HL-60/S4 treated with retinoic acid at 250 ng/mL for 4 days and 3 days (cell line): Measurements from ENCODE around the gene COQ2.
"Not testable (repeated sequence)": the region's sequence is repeated elsewhere in the genome, so short reads cannot be mapped to it uniquely, and the experiment has no call there.

ENCODE experiments used
- in situ Hi-C: fragments of 300-500 bp; cut with MboI; formaldehyde crosslinking; loops from 2 replicates; pipeline ENCODE4 v1.7.0; 2022; ENCODE audit warnings: low sequenced_read_pairs

COQ2 gene

GRCh38 chr4:83284193-83285054 is at the start of gene COQ2:
Gene COQ2, minus strand, starts transcription at chr4:83284798. Its CDS starts 34 bp downstream, at chr4:83284764.
- in situ Hi-C loops, result loop anchor here (25.0 kb wide), 1 partner anchor 422 kb away; no protein-coding TSS in a partner anchor

GRCh38 chr4:83331956-83332355 is 47.4 kb upstream of the COQ2 start:
- in situ Hi-C loops, result no loop called here

- in situ Hi-C loops, result no loop called here
These were observed 45.0 kb upstream of the COQ2 start for GRCh38 chr4:83329521-83330110.

GRCh38 chr4:83328521-83329187 is 44.1 kb upstream of the COQ2 start:
- in situ Hi-C loops, result no loop called here

GRCh38 chr4:83326546-83326945 is 41.9 kb upstream of the COQ2 start:
- in situ Hi-C loops, result no loop called here

- in situ Hi-C loops, result not testable (repeated sequence)
These were observed 40.7 kb upstream of the COQ2 start for GRCh38 chr4:83325306-83325705.

GRCh38 chr4:83323136-83323535 is 38.5 kb upstream of the COQ2 start:
- in situ Hi-C loops, result no loop called here

- in situ Hi-C loops, result no loop called here
These were observed 36.0 kb upstream of the COQ2 start for GRCh38 chr4:83320548-83320947.

- in situ Hi-C loops, result no loop called here
These were observed 34.1 kb upstream of the COQ2 start for GRCh38 chr4:83318666-83319065.

- in situ Hi-C loops, result no loop called here
These were observed 33.1 kb upstream of the COQ2 start for GRCh38 chr4:83317671-83318070.

GRCh38 chr4:83316459-83317165 is 32.0 kb upstream of the COQ2 start:
- in situ Hi-C loops, result no loop called here

- in situ Hi-C loops, result no loop called here
These were observed 30.8 kb upstream of the COQ2 start for GRCh38 chr4:83315341-83315870.

GRCh38 chr4:83308672-83309071 is 24.1 kb upstream of the COQ2 start:
- in situ Hi-C loops, result no loop called here

- in situ Hi-C loops, result no loop called here
These were observed 23.3 kb upstream of the COQ2 start for GRCh38 chr4:83307920-83308319.

GRCh38 chr4:83305187-83305586 is 20.6 kb upstream of the COQ2 start:
- in situ Hi-C loops, result no loop called here

GRCh38 chr4:83297548-83298260 is 13.1 kb upstream of the COQ2 start:
- in situ Hi-C loops, result loop anchor here (25.0 kb wide), 1 partner anchor 435 kb away; no protein-coding TSS in a partner anchor

GRCh38 chr4:83293305-83294046 is 8.9 kb upstream of the COQ2 start:
- in situ Hi-C loops, result loop anchor here (25.0 kb wide), 1 partner anchor 431 kb away; no protein-coding TSS in a partner anchor

GRCh38 chr4:83290059-83290774 is 5.6 kb upstream of the COQ2 start:
- in situ Hi-C loops, result loop anchor here (25.0 kb wide), 1 partner anchor 428 kb away; no protein-coding TSS in a partner anchor

- in situ Hi-C loops, result loop anchor here (25.0 kb wide), 1 partner anchor 426 kb away; no protein-coding TSS in a partner anchor
These were observed 3.8 kb upstream of the COQ2 start for GRCh38 chr4:83288381-83288780.
